ENCODE data around the gene FXYD4. TPM values are rescaled to one million over a fixed set of nuclear protein-coding genes. Genes with fewer than 3 reads are reported as not detected.

Gene FXYD4
- total and polyA plus RNA-seq, 2 experiments from 2014 or later = not detected

DNA sequence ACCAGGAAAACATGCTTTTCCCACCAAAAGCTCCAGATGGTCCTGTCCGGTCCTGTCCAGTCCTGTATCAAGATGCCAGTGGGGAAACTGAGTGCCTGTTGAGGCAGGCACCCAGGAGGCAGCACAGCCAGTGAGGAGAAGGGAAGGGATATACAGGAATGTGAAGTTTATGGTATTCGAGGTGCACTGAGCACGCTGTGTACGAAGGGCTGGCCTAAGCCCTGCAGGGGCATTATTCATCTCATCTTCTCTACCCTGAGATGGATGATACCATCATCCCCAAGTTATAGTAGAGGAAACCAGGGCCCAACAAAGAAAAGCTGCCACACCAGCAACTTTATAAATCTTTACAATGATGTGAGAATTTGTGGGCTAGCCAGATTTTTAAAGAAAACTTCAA, 23.4 kb upstream of the FXYD4 start:
- Histone ChIP-seq H3K9me2 (ENCODE audit: insufficient read depth) (no peaks in the 10 kb centered on the region), H2AFZ (peak overlapping the region; percentile 85)
- in situ Hi-C loops (cut with MboI) = no loop called here

DNA sequence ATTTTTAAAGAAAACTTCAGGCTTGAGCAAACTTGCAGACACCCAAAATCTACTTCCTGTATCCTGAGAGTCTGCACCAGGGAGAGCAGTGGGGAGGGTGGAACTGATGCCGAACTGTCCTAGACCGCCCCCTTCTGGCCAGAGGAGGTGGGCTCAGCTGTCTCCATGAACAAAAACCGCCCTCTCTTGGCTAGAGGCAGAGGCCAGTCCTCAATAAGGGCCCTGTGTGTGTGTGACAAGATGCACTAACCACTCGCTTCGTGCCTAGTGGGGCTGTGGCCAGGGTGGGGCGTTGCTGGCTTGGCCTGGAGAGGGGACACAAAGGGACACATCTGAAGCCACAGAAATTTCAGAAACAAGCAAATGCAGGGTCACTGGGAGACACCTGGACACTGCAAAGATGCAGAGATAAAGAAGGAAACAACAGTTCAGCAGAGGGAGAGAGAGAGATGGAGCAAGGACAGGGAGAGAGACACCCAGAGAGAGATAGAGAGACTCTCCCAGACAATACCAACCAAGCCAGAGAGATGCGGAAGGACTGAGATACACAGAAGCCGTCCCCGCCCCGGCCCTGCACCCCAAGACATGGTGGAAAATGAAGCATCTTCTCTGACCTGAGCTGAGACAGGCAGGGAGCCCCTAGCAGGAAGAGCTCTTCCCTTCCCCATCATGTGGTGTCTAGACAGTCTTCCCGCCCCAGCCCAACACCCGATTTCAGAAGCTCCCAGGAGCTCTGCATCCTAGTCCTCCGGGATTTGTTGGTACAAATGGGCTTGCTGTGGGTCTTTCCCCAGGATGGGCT, 22.7 kb upstream of the FXYD4 start:
- TF ChIP-seq EZH2phosphoT487 (IDR thresholded peaks at IDR 0.05; ENCODE audit: insufficient read depth, low read depth) = no peak
- no peak for TF ChIP-seq EZH2 (IDR thresholded peaks at IDR 0.05; ENCODE audit: insufficient read depth, poor library complexity, severe bottlenecking)
- no peaks in the 10 kb centered on the region for H3K9me2 ChIP-seq (ENCODE audit: insufficient read depth)
- no peak overlapping the region for H3K4me2 ChIP-seq (ENCODE audit: unreplicated experiment)
- H3K4me3 ChIP-seq = no peak overlapping the region
- no peaks in the 10 kb centered on the region for H3K79me2 ChIP-seq (ENCODE audit: insufficient read depth)
- peaks cover 5% of the 10 kb centered on the region for H3K27me3 ChIP-seq (replicated peaks; ENCODE audit: insufficient read depth)
- no peaks in the 10 kb centered on the region for H3K9me3 ChIP-seq (ENCODE audit: low read depth)
- H3K36me3 ChIP-seq (ENCODE audit: low read depth) = no peaks in the 10 kb centered on the region
- in situ Hi-C loops (cut with MboI) = no loop called here
- peak; percentile 88 for DNase-seq
- H3K9ac ChIP-seq = no peak overlapping the region
- H3K4me1 ChIP-seq (ENCODE audit: insufficient read depth) = 0 out of 2 replicates have a peak, but pooled peaks cover 2% of the 10 kb centered on the region
- no peaks in the 10 kb centered on the region for H3F3A ChIP-seq (ENCODE audit: insufficient read depth)
- no peak overlapping the region for H3K27ac ChIP-seq
- H2AFZ ChIP-seq = peak overlapping the region; percentile 85
- H4K20me1 ChIP-seq (ENCODE audit: insufficient read depth) = no peaks in the 10 kb centered on the region
- WGBS, 2 experiments (ENCODE audit: low coverage in 1 of 2, low lambda C conversion rate in 2 of 2, missing lambda C conversion rate in 2 of 2) = 53 to 55% methylated on average over 13 of the region's 13 CpGs

More for the DNA sequence above, 23.4 kb upstream of the FXYD4 start:
- Histone ChIP-seq H3K9ac (no peak overlapping the region), H4K20me1 (ENCODE audit: insufficient read depth) (no peaks in the 10 kb centered on the region), H3K36me3 (ENCODE audit: low read depth) (no peaks in the 10 kb centered on the region), H3K4me3 (no peak overlapping the region), H3K4me2 (ENCODE audit: unreplicated experiment) (no peak overlapping the region), H3K79me2 (ENCODE audit: insufficient read depth) (no peaks in the 10 kb centered on the region), H3K9me3 (ENCODE audit: low read depth) (no peaks in the 10 kb centered on the region), H3K4me1 (ENCODE audit: insufficient read depth) (0 out of 2 replicates have a peak, but pooled peaks cover 2% of the 10 kb centered on the region), H3F3A (ENCODE audit: insufficient read depth) (no peaks in the 10 kb centered on the region), H3K27ac (no peak overlapping the region), H3K27me3 (replicated peaks; ENCODE audit: insufficient read depth) (peaks cover 5% of the 10 kb centered on the region)
- TF ChIP-seq EZH2 (IDR thresholded peaks at IDR 0.05; ENCODE audit: insufficient read depth, poor library complexity, severe bottlenecking) (no peak), EZH2phosphoT487 (IDR thresholded peaks at IDR 0.05; ENCODE audit: insufficient read depth, low read depth) (no peak)
- no peak for DNase-seq
- 90 to 95% methylated on average over 4 of the region's 4 CpGs for WGBS, 2 experiments (ENCODE audit: low coverage in 1 of 2, low lambda C conversion rate in 2 of 2, missing lambda C conversion rate in 2 of 2)

DNA sequence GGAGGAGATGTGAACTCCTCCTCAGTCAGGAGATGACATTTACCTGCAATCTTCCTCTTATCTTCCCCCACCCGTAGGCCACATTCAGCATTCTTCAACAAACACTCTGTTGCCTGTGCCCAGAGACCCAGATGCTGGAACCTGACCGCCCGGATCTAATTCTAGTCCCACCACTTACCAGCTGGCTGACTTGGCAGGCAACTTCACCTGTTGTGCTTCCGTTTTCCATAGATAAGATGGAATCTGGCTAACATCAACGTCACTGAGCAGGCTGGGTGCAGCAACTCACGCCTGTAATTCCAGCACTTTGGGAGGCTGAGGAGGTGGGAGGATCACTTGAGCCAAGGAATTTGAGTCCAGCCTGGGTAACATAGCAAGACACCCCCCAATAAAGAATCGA, 21.3 kb upstream of the FXYD4 start:
- no peaks in the 10 kb centered on the region for H3K9me2 ChIP-seq (ENCODE audit: insufficient read depth)
- H4K20me1 ChIP-seq (ENCODE audit: insufficient read depth) = no peaks in the 10 kb centered on the region
- in situ Hi-C loops (cut with MboI) = no loop called here
- no peak overlapping the region for H3K4me2 ChIP-seq (ENCODE audit: unreplicated experiment)
- DNase-seq = no peak
- no peaks in the 10 kb centered on the region for H3K36me3 ChIP-seq (ENCODE audit: low read depth)
- no peak overlapping the region for H3K4me3 ChIP-seq
- H3K9ac ChIP-seq = no peak overlapping the region
- H3F3A ChIP-seq (ENCODE audit: insufficient read depth) = no peaks in the 10 kb centered on the region
- no peaks in the 10 kb centered on the region for H3K79me2 ChIP-seq (ENCODE audit: insufficient read depth)
- no peaks in the 10 kb centered on the region for H3K9me3 ChIP-seq (ENCODE audit: low read depth)
- no peak overlapping the region for H2AFZ ChIP-seq
- no peak overlapping the region for H3K27ac ChIP-seq
- TF ChIP-seq EZH2phosphoT487 (IDR thresholded peaks at IDR 0.05; ENCODE audit: insufficient read depth, low read depth) (no peak), EZH2 (IDR thresholded peaks at IDR 0.05; ENCODE audit: insufficient read depth, poor library complexity, severe bottlenecking) (no peak)
- WGBS, 2 experiments (ENCODE audit: low coverage in 1 of 2, low lambda C conversion rate in 2 of 2, missing lambda C conversion rate in 2 of 2) = 67 to 72% methylated on average over 7 of the region's 7 CpGs
- H3K4me1 ChIP-seq (ENCODE audit: insufficient read depth) = no peaks in the 10 kb centered on the region
- H3K27me3 ChIP-seq (replicated peaks; ENCODE audit: insufficient read depth) = peaks cover 5% of the 10 kb centered on the region

DNA sequence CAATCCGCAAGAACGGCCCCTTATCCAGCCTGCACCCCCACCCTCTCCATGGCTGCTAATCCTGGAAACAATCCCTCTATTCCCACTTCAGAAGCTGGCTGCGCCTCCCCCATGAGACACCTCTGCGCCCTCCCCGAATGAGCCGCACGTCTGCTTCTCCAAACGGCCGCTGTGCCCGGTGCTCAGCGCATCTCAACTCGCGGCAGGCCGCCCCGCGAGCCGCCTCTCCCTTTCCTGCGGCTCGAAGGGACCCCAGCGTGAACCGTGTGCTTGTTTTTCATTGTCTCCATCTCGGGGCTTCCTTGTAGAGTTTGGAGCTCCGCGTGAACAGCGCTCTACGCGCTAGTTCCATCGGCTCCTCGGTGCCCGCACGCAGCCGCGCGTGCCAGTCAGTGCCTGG, 20.8 kb upstream of the FXYD4 start:
- Histone ChIP-seq H3K27me3 (replicated peaks; ENCODE audit: insufficient read depth) (peaks cover 5% of the 10 kb centered on the region), H3K27ac (no peak overlapping the region), H3K79me2 (ENCODE audit: insufficient read depth) (no peaks in the 10 kb centered on the region), H3K4me1 (ENCODE audit: insufficient read depth) (peaks cover 2% of the 10 kb centered on the region; the same call in 1 of the 2 replicates), H2AFZ (no peak overlapping the region), H3K36me3 (ENCODE audit: low read depth) (no peaks in the 10 kb centered on the region), H3K9me2 (ENCODE audit: insufficient read depth) (no peaks in the 10 kb centered on the region), H3K9ac (no peak overlapping the region), H3K9me3 (ENCODE audit: low read depth) (no peaks in the 10 kb centered on the region), H4K20me1 (ENCODE audit: insufficient read depth) (no peaks in the 10 kb centered on the region), H3K4me3 (no peak overlapping the region), H3F3A (ENCODE audit: insufficient read depth) (no peaks in the 10 kb centered on the region), H3K4me2 (ENCODE audit: unreplicated experiment) (no peak overlapping the region)
- 26 to 27% methylated on average over 34 of the region's 34 CpGs for WGBS, 2 experiments (ENCODE audit: low coverage in 1 of 2, low lambda C conversion rate in 2 of 2, missing lambda C conversion rate in 2 of 2)
- DNase-seq = no peak
- in situ Hi-C loops (cut with MboI) = no loop called here
- TF ChIP-seq EZH2phosphoT487 (IDR thresholded peaks at IDR 0.05; ENCODE audit: insufficient read depth, low read depth) = no peak
- TF ChIP-seq EZH2 (IDR thresholded peaks at IDR 0.05; ENCODE audit: insufficient read depth, poor library complexity, severe bottlenecking) = no peak

All from GM23248 (cell line).